GM19035 (cell line): Measurements from ENCODE around the gene KLF18.
"Not testable (repeated sequence)": the region's sequence is repeated elsewhere in the genome, so short reads cannot be mapped to it uniquely, and the experiment has no call there.

Experiments used
- ATAC-seq: cut with Tn5 transposase; IDR thresholded peaks from one replicate; pipeline ENCODE4 v1.9.1; 2021; ENCODE audit not compliant: unreplicated experiment

Gene KLF18

GRCh38 chr1:44120398-44120949 lies 21.0 kb downstream of the KLF18 start:
- ATAC-seq = no peak

- no peak for ATAC-seq
Measured at GRCh38 chr1:44119525-44119924, 21.9 kb downstream of the KLF18 start.

GRCh38 chr1:44118682-44119081 lies 22.7 kb downstream of the KLF18 start, which contains the start of gene KLF17:
Gene KLF17, plus strand, starts transcription at chr1:44118821. Its CDS starts 87 bp downstream, at chr1:44118908.
- no peak for ATAC-seq

GRCh38 chr1:44117272-44117671 lies 24.2 kb downstream of the KLF18 start:
- ATAC-seq = not testable (repeated sequence)

GRCh38 chr1:44114098-44114497 lies 27.3 kb downstream of the KLF18 start:
- ATAC-seq = no peak

GRCh38 chr1:44113095-44113609 lies 28.3 kb downstream of the KLF18 start:
- no peak for ATAC-seq

- ATAC-seq = no peak
Measured at GRCh38 chr1:44112486-44112885, 28.9 kb downstream of the KLF18 start.

GRCh38 chr1:44111861-44112260 lies 29.6 kb downstream of the KLF18 start:
- no peak for ATAC-seq

- no peak for ATAC-seq
Measured at GRCh38 chr1:44110916-44111315, 30.5 kb downstream of the KLF18 start.

GRCh38 chr1:44108971-44109370 lies 32.5 kb downstream of the KLF18 start:
- no peak for ATAC-seq

- ATAC-seq = no peak
Measured at GRCh38 chr1:44108241-44108640, 33.2 kb downstream of the KLF18 start.

GRCh38 chr1:44105810-44106209 lies 35.6 kb downstream of the KLF18 start:
- ATAC-seq = no peak

GRCh38 chr1:44103270-44104131 lies 37.9 kb downstream of the KLF18 start:
- ATAC-seq = no peak

- no peak for ATAC-seq
Measured at GRCh38 chr1:44101328-44101727, 40.1 kb downstream of the KLF18 start.

GRCh38 chr1:44100183-44100868 lies 41.1 kb downstream of the KLF18 start:
- ATAC-seq = no peak

- no peak for ATAC-seq
Measured at GRCh38 chr1:44094047-44094446, 47.4 kb downstream of the KLF18 start.

- ATAC-seq = no peak
Measured at GRCh38 chr1:44090429-44091252, 50.8 kb downstream of the KLF18 start.

GRCh38 chr1:44089371-44090048 lies 51.9 kb downstream of the KLF18 start:
- no peak for ATAC-seq
